GM18951 (cell line): ENCODE measurements around the gene ZNF514.
"Not testable (repeated sequence)": the region's sequence is repeated elsewhere in the genome, so short reads cannot be mapped to it uniquely, and the experiment has no call there.

Experiments
- POLR2A ChIP-seq: IDR thresholded peaks from 4 replicates; pipeline ENCODE4 v1.6.1; 2011; ENCODE audit warnings: mild to moderate bottlenecking; ENCODE audit not compliant: insufficient read length, insufficient read depth; ENCODE audit errors: extremely low read depth
- in situ Hi-C: fragments of 300-500 bp; cut with MboI; formaldehyde crosslinking; loops from one replicate; pipeline ENCODE4 v1.12.0; 2022; ENCODE audit warnings: low sequenced_read_pairs, mixed read lengths, inconsistent platforms; ENCODE audit not compliant: unreplicated experiment

ZNF514 gene

DNA sequence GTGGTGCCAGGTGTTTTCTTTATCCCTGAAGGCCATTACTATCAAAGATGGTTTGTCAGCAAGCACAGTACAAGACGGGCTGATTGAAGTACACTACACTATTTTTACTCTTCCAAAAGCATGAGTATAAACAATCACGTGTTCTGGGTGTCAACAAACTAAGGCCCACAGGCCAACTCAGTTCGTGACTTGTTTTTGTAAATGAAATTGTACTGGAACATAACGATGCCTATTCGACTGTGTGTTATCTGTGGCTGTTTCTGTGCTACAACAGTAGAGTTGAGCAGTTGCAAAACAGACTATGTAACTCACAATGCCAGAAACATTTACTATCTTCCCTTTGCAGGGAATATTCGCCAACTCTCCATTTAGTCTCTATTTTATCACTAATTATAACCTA is 50.4 kb downstream of the ZNF514 start:
- in situ Hi-C loops, result no loop called here
- no peak for TF ChIP-seq POLR2A

DNA sequence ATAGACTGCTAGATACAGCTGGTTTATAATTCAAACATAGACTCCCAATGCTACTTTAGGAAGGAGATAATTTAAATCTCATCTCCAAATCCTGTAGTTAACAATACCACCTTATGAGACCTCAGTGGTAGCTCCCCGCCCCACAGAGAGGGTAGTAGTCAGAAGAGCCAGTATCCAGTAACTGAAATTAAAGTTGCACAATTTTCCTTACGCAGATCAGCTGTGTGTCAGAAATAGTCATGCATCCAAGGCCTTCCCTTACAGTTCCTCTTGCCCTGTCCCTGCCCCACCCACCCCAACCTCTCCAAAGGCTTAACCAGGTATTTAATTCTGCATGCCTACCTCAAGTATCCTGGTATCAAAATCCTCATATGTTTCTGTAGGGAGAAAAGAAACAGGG is 53.6 kb downstream of the ZNF514 start:
- TF ChIP-seq POLR2A, result no peak
- in situ Hi-C loops, result no loop called here

DNA sequence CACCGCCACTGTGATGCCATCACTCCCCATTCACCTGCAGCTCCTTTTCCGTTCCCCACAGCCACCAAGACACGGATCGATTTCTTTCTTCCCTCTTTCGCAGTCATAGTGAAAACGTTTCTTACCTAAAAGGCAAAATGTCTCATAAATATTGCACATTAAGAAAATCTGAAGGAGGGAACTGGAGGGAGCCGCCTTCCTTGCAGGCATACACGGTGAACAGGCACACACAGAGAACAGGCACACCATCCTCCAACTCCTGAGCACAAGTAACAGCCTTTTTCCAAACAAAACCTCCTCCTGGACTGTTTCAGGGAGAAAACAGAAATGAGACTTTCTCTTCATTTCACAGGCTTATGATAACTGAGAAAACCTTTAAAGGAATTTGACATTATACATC is 55.0 kb downstream of the ZNF514 start:
- no peak for TF ChIP-seq POLR2A
- in situ Hi-C loops, result no loop called here

DNA sequence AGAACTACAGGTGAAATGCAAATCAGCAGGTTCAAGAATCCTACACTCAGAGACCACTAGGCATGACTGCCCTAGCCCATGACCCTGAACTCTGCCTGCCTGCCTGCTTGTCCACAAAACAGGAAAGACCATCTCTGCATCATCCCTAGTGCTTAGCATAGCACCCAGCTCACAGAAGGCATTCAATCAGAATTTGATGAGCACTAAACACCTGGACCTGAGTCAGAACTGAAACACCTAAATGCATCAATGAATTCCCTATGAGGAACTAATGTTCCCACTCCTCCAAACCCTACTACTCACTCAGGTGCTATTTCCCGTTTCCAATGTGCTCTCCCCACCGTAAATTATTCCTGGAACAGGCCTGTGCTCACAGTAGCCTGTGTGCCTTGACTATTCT is 59.7 kb downstream of the ZNF514 start:
- no peak for TF ChIP-seq POLR2A
- in situ Hi-C loops, result no loop called here

DNA sequence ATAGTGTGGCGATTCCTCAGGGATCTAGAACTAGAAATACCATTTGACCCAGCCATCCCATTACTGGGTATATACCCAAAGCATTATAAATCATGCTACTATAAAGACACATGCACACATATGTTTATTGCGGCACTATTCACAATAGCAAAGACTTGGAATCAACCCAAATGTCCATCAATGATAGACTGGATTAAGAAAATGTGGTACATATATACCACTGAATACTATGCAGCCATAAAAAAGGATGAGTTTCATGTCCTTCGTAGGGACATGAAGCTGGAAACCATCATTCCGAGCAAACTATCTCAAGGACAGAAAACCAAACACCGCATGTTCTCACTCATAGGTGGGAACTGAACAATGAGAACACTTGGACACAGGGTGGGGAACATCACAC is 61.4 kb downstream of the ZNF514 start:
- in situ Hi-C loops, result not testable (repeated sequence)
